Measurements from ENCODE around the gene GRK5.

Gene GRK5

DNA sequence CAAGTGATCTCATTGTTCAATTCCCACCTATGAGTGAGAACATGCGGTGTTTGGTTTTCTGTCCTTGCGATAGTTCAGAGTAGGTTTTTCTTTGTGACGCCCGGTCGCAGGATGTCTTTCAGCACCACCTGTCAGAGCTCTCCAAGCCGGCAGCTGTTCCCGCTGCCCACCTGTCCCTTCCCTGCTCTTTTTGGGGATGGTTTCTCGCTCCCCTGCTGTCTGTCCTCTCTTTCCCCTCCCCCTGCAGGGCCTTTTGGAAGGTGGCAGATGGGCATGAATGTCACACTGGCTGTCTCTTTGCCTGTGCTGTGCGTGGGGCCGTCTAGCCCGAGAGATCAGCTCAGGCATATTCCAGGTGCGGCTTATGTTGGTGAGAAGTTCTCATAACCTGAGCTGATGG is 137.0 kb downstream of the GRK5 start:
- H3K4me3 ChIP-seq (ENCODE audit: low read depth, low read length): no peak overlapping the region
- H3K27ac ChIP-seq: no peak overlapping the region
- H3K27me3 ChIP-seq (replicated peaks): no peaks in the 10 kb centered on the region
- DNase-seq: no peak
- TF ChIP-seq, protein P1, sequence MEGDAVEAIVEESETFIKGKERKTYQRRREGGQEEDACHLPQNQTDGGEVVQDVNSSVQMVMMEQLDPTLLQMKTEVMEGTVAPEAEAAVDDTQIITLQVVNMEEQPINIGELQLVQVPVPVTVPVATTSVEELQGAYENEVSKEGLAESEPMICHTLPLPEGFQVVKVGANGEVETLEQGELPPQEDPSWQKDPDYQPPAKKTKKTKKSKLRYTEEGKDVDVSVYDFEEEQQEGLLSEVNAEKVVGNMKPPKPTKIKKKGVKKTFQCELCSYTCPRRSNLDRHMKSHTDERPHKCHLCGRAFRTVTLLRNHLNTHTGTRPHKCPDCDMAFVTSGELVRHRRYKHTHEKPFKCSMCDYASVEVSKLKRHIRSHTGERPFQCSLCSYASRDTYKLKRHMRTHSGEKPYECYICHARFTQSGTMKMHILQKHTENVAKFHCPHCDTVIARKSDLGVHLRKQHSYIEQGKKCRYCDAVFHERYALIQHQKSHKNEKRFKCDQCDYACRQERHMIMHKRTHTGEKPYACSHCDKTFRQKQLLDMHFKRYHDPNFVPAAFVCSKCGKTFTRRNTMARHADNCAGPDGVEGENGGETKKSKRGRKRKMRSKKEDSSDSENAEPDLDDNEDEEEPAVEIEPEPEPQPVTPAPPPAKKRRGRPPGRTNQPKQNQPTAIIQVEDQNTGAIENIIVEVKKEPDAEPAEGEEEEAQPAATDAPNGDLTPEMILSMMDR (IDR thresholded peaks at IDR 0.05; ENCODE audit: low read depth, low read length, missing control alignments): no peak
- in situ Hi-C loops (cut with HindIII; ENCODE audit: low pct_ligation_motif_present, low sequenced_read_pairs): no loop called here
- no peaks in the 10 kb centered on the region for H3K36me3 ChIP-seq (replicated peaks)

DNA sequence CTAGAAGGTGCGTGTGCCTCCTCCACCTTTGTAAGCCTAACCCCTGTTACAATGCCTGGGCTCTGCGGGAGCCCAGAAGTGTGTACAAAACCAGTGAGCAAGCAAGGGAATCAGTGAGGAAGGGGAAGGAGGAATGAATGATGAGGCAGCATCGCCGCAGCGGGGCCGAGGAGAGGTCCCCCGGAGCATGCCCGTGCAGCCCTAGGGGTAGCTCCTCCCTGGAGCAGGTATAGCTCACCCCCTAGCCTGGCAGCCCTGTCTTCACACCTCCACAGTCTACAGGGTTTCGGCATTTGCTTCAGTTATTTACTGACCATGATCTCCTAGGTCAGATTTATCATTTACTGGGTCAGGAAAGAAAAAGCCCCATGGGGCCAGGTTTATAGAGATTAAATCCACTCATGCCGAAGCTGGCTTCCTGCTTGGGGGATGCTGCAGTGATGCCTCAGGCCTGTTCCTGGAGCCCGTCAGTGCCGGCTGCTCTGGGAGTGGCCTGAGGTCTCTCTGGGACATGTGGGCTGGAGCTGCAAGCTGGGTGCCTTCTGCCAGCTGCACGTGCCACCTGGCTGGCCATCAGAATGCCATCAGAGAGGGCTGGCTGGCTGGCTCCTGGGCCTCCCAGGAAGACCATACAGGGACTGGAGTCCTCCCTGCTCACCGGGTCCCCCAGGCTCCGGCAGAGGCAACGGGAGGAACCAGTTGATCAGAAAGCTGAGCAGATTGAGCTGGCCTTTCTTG is 138.9 kb downstream of the GRK5 start:
- DNase-seq: no peak
- no peaks in the 10 kb centered on the region for H3K27me3 ChIP-seq (replicated peaks)
- TF ChIP-seq, protein P1 (IDR thresholded peaks at IDR 0.05; ENCODE audit: low read depth, low read length, missing control alignments): no peak
- in situ Hi-C loops (cut with HindIII; ENCODE audit: low pct_ligation_motif_present, low sequenced_read_pairs): no loop called here
- no peak overlapping the region for H3K27ac ChIP-seq
- H3K4me3 ChIP-seq (ENCODE audit: low read depth, low read length): no peak overlapping the region
- H3K36me3 ChIP-seq (replicated peaks): no peaks in the 10 kb centered on the region

DNA sequence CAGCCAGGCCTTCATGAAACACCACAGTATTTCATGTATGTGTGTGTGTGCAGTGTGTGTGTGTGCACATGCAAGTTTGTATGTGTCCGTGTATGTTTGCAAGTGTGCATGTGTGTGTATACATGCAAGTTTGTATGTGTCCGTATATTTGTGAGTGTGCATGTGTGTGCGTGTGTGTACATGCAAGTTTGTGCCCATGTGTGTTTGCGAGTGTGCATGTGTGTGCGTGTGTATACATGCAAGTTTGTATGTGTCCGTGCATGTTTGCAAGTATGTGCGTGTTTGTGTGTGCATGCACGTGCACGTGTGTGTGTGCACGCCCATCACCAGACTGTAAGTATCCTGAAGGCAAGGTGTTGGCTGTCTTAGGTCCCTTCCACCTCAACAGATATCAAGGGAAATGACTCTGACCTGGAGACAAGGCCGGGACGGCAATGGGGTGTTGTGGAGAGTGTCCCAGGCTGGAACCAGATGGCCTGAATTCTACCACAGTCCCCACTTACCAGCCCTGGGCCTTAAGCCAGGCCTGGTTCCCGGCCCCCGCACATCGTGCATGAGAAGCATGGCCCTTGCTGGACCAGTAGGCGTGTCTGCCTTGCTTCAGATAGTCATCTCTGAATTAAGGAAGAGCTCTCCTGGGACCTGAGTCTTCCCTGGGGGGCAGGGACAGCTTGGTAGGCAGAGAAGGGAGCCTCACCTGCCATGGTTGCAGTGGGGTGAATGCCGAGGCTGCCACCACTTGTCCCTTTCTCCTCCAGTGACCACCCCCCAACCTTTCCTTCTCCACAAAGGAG is 140.0 kb downstream of the GRK5 start:
- Histone ChIP-seq H3K27me3 (replicated peaks) (no peaks in the 10 kb centered on the region), H3K4me3 (ENCODE audit: low read depth, low read length) (no peak overlapping the region), H3K36me3 (replicated peaks) (no peaks in the 10 kb centered on the region), H3K27ac (no peak overlapping the region)
- in situ Hi-C loops (cut with HindIII; ENCODE audit: low pct_ligation_motif_present, low sequenced_read_pairs): no loop called here
- TF ChIP-seq, protein P1 (IDR thresholded peaks at IDR 0.05; ENCODE audit: low read depth, low read length, missing control alignments): no peak
- DNase-seq: no peak

DNA sequence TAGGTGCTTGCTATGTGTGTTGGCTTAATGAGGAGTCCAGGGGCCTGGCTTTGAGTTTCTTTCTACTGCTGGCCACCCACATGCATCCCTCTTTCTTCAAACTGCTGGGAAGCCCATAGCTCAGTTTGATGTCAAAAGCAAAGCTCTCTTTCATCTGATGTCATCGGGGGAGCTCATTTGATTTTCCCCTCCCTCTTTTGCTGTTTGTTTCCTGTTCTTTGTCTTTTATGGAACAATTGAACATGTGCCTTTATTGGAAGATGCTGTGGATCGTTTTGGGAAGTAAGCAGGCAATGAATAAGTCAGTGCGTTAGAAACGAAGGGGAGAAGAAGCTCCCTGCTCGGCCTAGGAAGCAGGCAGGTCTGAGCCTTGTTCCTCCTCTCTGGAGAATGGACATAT is 140.7 kb downstream of the GRK5 start:
- Histone ChIP-seq H3K36me3 (replicated peaks) (no peaks in the 10 kb centered on the region), H3K4me3 (ENCODE audit: low read depth, low read length) (no peak overlapping the region), H3K27ac (no peak overlapping the region), H3K27me3 (replicated peaks) (no peaks in the 10 kb centered on the region)
- no peak for DNase-seq
- in situ Hi-C loops (cut with HindIII; ENCODE audit: low pct_ligation_motif_present, low sequenced_read_pairs): no loop called here
- TF ChIP-seq, protein P1 (IDR thresholded peaks at IDR 0.05; ENCODE audit: low read depth, low read length, missing control alignments): no peak

DNA sequence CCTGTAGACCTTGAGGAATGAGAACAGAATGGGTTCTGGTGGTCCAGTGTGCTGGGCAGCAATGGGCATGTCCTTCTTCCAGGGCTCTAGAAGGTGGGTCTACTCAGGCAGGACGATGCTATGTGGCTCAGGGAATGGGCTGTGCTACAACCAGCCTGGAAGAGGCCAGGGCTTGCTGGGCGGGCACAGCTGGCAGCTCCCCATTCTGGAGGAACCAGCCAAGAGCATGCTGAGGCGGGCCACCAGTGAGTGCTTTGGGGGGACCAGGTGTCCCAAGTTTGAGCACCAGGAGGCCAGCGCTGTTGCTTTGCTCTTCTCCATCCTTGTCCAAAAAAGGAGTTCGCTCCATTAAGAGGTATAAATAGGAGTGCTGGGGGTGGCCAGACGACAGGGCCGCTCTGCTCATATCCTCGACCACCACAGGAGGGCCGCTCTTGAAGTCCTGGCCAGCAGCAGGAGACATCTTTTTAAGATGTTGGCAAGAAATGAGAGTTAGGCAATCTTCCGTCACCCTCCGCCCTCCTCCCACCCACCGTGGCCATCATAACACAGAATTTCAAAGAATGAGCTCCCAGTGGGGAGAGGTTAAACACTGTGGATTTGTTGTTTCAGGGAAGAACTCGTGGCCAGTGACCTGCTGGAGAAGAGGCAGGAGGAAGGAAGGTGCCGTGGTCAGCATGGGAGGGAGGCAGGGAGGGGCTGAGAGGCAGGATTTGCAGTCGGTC is 141.3 kb downstream of the GRK5 start:
- Histone ChIP-seq H3K36me3 (replicated peaks) (no peaks in the 10 kb centered on the region), H3K27me3 (replicated peaks) (no peaks in the 10 kb centered on the region), H3K4me3 (ENCODE audit: low read depth, low read length) (no peak overlapping the region), H3K27ac (no peak overlapping the region)
- TF ChIP-seq, protein P1 (IDR thresholded peaks at IDR 0.05; ENCODE audit: low read depth, low read length, missing control alignments): peak; percentile 47
- in situ Hi-C loops (cut with HindIII; ENCODE audit: low pct_ligation_motif_present, low sequenced_read_pairs): no loop called here
- DNase-seq: peak; percentile 17

Measured in brain microvascular endothelial cell (primary cell).